Pancreas (tissue), 10 donors: ENCODE measurements around the gene TGM4. TPM values are rescaled to one million over a fixed set of nuclear protein-coding genes. Genes with fewer than 3 reads are reported as not detected.

ENCODE experiments used
- ATAC-seq, 4 donors: fragments of 200-7000 bp; cut with Tn5 transposase; one replicate each; pipeline versions ENCODE4 v1.8.0 to v1.9.1; 2020; ENCODE audit warnings: mild to moderate bottlenecking in 4 of 4, moderate library complexity in 4 of 4
- DNase-seq, 6 donors: peaks; one replicate each; pipeline ENCODE4 v3.0.0-alpha.2; 2020
- FAIRE-seq: peaks from 2 replicates; lab custom pipeline; 2012; peaks lifted over from hg19 to GRCh38; lab: Jason Lieb, UNC
- H3K27ac ChIP-seq, 4 donors: fragments of 200-600 bp; sonication (generic); 1 replicate in 3 of 4; 2 replicates in 1 of 4; pipeline versions ENCODE4 v1.5.0 to v1.8.0; 2020
- H3K27me3 ChIP-seq, 4 donors: fragments of 200-600 bp; one replicate each; pipeline ENCODE4 v1.8.0; 2021
- H3K36me3 ChIP-seq, 3 donors: fragments of 200-600 bp; sonication (generic) in 1 of 3; one replicate each; pipeline versions ENCODE4 v1.5.0 to v1.8.0; 2020 to 2021
- H3K4me1 ChIP-seq, 3 donors: fragments of 200-600 bp; one replicate each; pipeline ENCODE4 v1.8.0; 2021
- H3K4me3 ChIP-seq, 4 donors: fragments of 200-600 bp; sonication (generic) in 2 of 4; one replicate each; pipeline versions ENCODE4 v1.5.0 to v1.8.0; 2020 to 2021
- H3K9me3 ChIP-seq, 4 donors: fragments of 200-600 bp; one replicate each; pipeline ENCODE4 v1.8.0; 2021
- WGBS, 2 donors: extraction: QIAGEN DNeasy Blood & Tissue Kit; methylation state at CpG; one replicate each; pipeline ENCODE4 v1.1.7; 2013; 5-methylcytosine and 5-hydroxymethylcytosine counted together
- intact Hi-C, 3 donors: fragments of 100-400 bp; cut with DNase I; formaldehyde crosslinking; loops; one replicate each; pipeline versions ENCODE4 v1.11.1 to v1.14.2; 2022
- polyA plus RNA-seq, 2 donors: library from polyadenylated mRNA; stranded (reverse); fragments of 200-250 nt; gene quantifications; one replicate each; pipeline ENCODE4 v1.2.3, GENCODE V29; 2013
- total RNA-seq, 6 donors: library from RNA; stranded (reverse); fragmentation: NEBNext Ultra II Directional in 4 of 6; extraction: Animal tissue kit (Norgen Biotek cat#: 25700) in 4 of 6; gene quantifications; one replicate each; pipeline versions ENCODE4 v1.2.1 to v1.2.4, GENCODE V29; 2021 to 2023
- TF ChIP-seq, protein P1 (sequence below), 4 donors: fragments of 200-600 bp; sonication (generic) in 3 of 4; IDR thresholded peaks; one replicate each; pipeline versions ENCODE4 v1.5.0 to v1.8.0; 2021; ENCODE audit warnings: antibody characterized with exemption in 4 of 4
- donor health status: healthy with polysubstance abuse.
- donor health status: DM: no; HTN: no; CAD: no; lungs with moderate emphysema.
- donor health status: DM: no; HTN: no; CAD: no.
- donor health status: control.
- donor health status: control.
- donor health status: Bipolar disorder and iron deficiency.
- donor health status: DM: yes; HTN: yes; CAD: no.
- donor health status: DM: no; HTN: no; CAD: no.
- donor health status: DM: no; HTN: no; CAD: no.
- donor health status: DM: yes; HTN: yes; CAD: no.

Gene TGM4
- total and polyA plus RNA-seq, 8 donors, result not detected

DNA sequence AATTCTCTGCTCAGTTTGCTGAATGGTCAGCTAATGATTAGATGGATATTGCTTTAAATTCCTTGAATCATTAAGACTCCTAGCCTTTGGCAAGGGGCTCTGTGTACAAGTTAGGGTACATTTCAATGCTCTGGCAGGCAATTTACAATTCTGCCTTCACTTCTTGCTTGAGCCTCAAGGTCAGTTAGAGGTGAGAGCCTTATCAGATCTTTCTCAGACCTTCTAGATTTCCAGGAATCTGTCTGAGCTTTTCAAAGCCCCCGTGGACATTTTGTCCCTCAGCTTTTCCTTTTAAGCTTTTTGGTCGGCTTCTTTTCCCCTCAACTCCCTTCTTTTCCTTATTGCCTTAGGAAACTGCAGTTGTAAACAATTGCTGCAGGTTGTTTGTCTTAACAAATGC is 34.7 kb downstream of the TGM4 start:
- FAIRE-seq (no peak), DNase-seq (no peak), ATAC-seq (no peak)
- H3K36me3 ChIP-seq, result no peaks in the 10 kb centered on the region
- H3K4me3 ChIP-seq, result no peak overlapping the region
- H3K27me3 ChIP-seq, result no peaks in the 10 kb centered on the region
- no peak overlapping the region for H3K27ac ChIP-seq
- H3K9me3 ChIP-seq, result no peaks in the 10 kb centered on the region
- TF ChIP-seq, protein P1, sequence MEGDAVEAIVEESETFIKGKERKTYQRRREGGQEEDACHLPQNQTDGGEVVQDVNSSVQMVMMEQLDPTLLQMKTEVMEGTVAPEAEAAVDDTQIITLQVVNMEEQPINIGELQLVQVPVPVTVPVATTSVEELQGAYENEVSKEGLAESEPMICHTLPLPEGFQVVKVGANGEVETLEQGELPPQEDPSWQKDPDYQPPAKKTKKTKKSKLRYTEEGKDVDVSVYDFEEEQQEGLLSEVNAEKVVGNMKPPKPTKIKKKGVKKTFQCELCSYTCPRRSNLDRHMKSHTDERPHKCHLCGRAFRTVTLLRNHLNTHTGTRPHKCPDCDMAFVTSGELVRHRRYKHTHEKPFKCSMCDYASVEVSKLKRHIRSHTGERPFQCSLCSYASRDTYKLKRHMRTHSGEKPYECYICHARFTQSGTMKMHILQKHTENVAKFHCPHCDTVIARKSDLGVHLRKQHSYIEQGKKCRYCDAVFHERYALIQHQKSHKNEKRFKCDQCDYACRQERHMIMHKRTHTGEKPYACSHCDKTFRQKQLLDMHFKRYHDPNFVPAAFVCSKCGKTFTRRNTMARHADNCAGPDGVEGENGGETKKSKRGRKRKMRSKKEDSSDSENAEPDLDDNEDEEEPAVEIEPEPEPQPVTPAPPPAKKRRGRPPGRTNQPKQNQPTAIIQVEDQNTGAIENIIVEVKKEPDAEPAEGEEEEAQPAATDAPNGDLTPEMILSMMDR (IDR thresholded peaks at IDR 0.05), result no peak
- 28 to 37% methylated on average over 2 of the region's 2 CpGs for whole genome bisulfite sequencing, 2 donors
- H3K4me1 ChIP-seq, result no peaks in the 10 kb centered on the region
- intact Hi-C loops, result no loop called here

DNA sequence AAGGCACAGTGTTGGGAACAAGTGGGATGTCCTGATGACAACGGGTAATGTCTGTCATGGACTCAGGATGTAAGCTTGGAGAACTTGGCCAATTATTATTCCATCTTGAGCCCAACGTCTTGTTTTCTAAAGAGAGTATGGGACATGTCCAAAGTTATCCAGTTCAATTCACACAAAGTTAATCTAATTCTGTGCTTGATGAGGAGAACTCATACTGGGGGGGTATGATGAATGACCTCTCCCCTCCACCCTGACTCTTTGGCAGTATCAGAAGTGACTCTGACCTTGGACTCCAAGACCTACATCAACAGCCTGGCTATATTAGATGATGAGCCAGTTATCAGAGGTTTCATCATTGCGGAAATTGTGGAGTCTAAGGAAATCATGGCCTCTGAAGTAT is 36.3 kb downstream of the TGM4 start:
- intact Hi-C loops, result loop anchor here in 2 of 3 donors (5.0 to 10.0 kb wide), 2 partner anchors 376 to 378 kb away; no protein-coding TSS in a partner anchor
- no peak for ATAC-seq

DNA sequence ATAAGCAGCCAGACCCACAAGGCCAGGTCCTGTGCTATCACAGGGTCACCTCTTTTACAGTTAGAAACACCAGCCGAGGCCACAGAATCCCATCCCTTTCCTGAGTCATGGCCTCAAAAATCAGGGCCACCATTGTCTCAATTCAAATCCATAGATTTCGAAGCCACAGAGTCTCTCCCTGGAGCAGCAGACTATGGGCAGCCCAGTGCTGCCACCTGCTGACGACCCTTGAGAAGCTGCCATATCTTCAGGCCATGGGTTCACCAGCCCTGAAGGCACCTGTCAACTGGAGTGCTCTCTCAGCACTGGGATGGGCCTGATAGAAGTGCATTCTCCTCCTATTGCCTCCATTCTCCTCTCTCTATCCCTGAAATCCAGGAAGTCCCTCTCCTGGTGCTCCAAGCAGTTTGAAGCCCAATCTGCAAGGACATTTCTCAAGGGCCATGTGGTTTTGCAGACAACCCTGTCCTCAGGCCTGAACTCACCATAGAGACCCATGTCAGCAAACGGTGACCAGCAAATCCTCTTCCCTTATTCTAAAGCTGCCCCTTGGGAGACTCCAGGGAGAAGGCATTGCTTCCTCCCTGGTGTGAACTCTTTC is 39.6 kb downstream of the TGM4 start:
- H3K27me3 ChIP-seq, result no peaks in the 10 kb centered on the region
- FAIRE-seq (no peak), ATAC-seq (peak; percentile 71 to 98 (median 90)), DNase-seq (peak; percentile 38 to 83 (median 68))
- no peaks in the 10 kb centered on the region for H3K36me3 ChIP-seq
- H3K4me1 ChIP-seq, result no peaks in the 10 kb centered on the region
- no peak overlapping the region for H3K4me3 ChIP-seq
- intact Hi-C loops, result loop anchor here (2.0 to 10.0 kb wide), 3 partner anchors 379 to 383 kb away; no protein-coding TSS in a partner anchor
- no peak overlapping the region for H3K27ac ChIP-seq
- H3K9me3 ChIP-seq, result no peaks in the 10 kb centered on the region
- TF ChIP-seq, protein P1 (IDR thresholded peaks at IDR 0.05), result peak; percentile 51 to 83 (median 74)
- 13 to 20% methylated on average over 4 of the region's 4 CpGs for WGBS, 2 donors

More for the DNA sequence above, 36.3 kb downstream of the TGM4 start:
- no peak overlapping the region for H3K4me3 ChIP-seq
- H3K36me3 ChIP-seq, result no peaks in the 10 kb centered on the region
- WGBS, 2 donors, result 72 to 79% methylated on average over 3 of the region's 3 CpGs
- H3K27me3 ChIP-seq, result no peaks in the 10 kb centered on the region
- no peak for FAIRE-seq
- DNase-seq, result no peak
- no peaks in the 10 kb centered on the region for H3K9me3 ChIP-seq
- no peak overlapping the region for H3K27ac ChIP-seq
- TF ChIP-seq, protein P1 (IDR thresholded peaks at IDR 0.05), result no peak
- no peaks in the 10 kb centered on the region for H3K4me1 ChIP-seq

DNA sequence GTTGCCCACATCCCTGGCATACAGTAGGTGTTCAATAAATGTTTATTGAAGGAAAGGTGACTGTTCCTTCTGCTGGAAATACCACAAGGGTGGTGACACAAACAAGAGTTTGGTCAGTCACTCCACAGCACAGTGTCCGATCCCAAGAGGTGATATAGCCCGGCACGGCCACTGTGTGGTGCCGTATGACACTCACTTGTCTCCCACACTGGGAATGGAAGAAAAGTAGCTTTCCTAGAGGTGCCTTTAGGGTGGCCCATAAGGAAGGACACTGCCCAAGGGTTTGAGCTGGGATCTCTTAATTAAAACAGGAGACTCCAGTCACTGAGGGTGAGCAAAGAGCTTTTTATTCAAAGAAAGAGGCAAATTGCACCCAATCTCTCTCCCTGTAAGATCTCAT is 40.5 kb downstream of the TGM4 start:
- Histone ChIP-seq H3K36me3 (no peaks in the 10 kb centered on the region), H3K27me3 (no peaks in the 10 kb centered on the region), H3K4me3 (no peak overlapping the region), H3K27ac (no peak overlapping the region), H3K9me3 (no peaks in the 10 kb centered on the region), H3K4me1 (no peaks in the 10 kb centered on the region)
- ATAC-seq, result peak; percentile 38 to 72 (median 58)
- WGBS, 2 donors, result 55 to 56% methylated on average over 4 of the region's 4 CpGs
- TF ChIP-seq, protein P1 (IDR thresholded peaks at IDR 0.05), result no peak
- no peak for FAIRE-seq
- DNase-seq, result no peak
- intact Hi-C loops, result loop anchor here (2.0 to 10.0 kb wide), 3 partner anchors 380 to 384 kb away; no protein-coding TSS in a partner anchor
